Esophagus muscularis mucosa (tissue), 4 donors: ENCODE data around the gene SRGAP3. TPM values are rescaled to one million over a fixed set of nuclear protein-coding genes. Genes with fewer than 3 reads are reported as not detected.

ENCODE experiments used
- DNase-seq: peaks from one replicate; pipeline ENCODE4 v3.0.0-alpha.2; 2017; ENCODE audit errors: extremely low spot score
- H3K27ac ChIP-seq, 4 donors: fragments of 200-600 bp; sonication (generic); replicated peaks in 1 of 4; 1 replicate in 3 of 4; 2 replicates in 1 of 4; pipeline ENCODE4 v1.5.1; 2016 to 2019; ENCODE audit warnings: mild to moderate bottlenecking in 1 of 4
- H3K27me3 ChIP-seq, 4 donors: fragments of 200-600 bp; sonication (generic); one replicate each; pipeline versions ENCODE4 v1.5.1 to v1.6.0; 2016 to 2019
- H3K36me3 ChIP-seq, 4 donors: fragments of 200-600 bp; sonication (generic); one replicate each; pipeline ENCODE4 v1.5.1; 2016 to 2019
- H3K4me1 ChIP-seq, 4 donors: fragments of 200-600 bp; sonication (generic); one replicate each; pipeline ENCODE4 v1.5.1; 2016 to 2019
- H3K4me3 ChIP-seq, 4 donors: fragments of 200-600 bp; sonication (generic); 1 replicate in 2 of 4; 2 replicates in 2 of 4; pipeline ENCODE4 v1.5.1; 2016 to 2019; ENCODE audit warnings: mild to moderate bottlenecking in 4 of 4, moderate library complexity in 1 of 4
- H3K9me3 ChIP-seq, 4 donors: fragments of 200-600 bp; sonication (generic); 1 replicate in 3 of 4; 2 replicates in 1 of 4; pipeline ENCODE4 v1.5.1; 2016 to 2019
- EP300 ChIP-seq: sonication (generic); formaldehyde crosslinking; IDR thresholded peaks from one replicate; pipeline ENCODE4 v1.6.1; 2017; ENCODE audit warnings: antibody characterized with exemption
- POLR2A ChIP-seq: fragments of 450-650 bp; IDR thresholded peaks from one replicate; pipeline ENCODE4 v1.6.1; 2017; ENCODE audit warnings: antibody characterized with exemption, moderate library complexity, mild to moderate bottlenecking, low read depth
- POLR2AphosphoS5 ChIP-seq, 2 donors: sonication (generic); formaldehyde crosslinking; IDR thresholded peaks; one replicate each; pipeline ENCODE4 v1.6.1; 2017; ENCODE audit warnings: antibody characterized with exemption in 2 of 2
- WGBS: methylation state at CpG from one replicate; pipeline ENCODE4 v1.1.5; 2018; 5-methylcytosine and 5-hydroxymethylcytosine counted together
- intact Hi-C: fragments of 100-400 bp; cut with DNase I; formaldehyde crosslinking; loops from one replicate; pipeline ENCODE4 v1.15.1; 2023
- total RNA-seq, 4 donors: library from RNA; depleted of rRNA; stranded (reverse); fragments of >200 nt; gene quantifications; one replicate each; pipeline versions ENCODE4 v1.1.0 to v1.2.1, GENCODE V29; 2016
- TF ChIP-seq, protein P1 (sequence below), 3 experiments: fragments of 200-600 bp in 2 of 3; fragments of 450-650 bp in 1 of 3; sonication (generic) in 2 of 3; IDR thresholded peaks; one replicate each; pipeline ENCODE4 v1.5.1; 2017 to 2019; ENCODE audit warnings: antibody characterized with exemption in 3 of 3, mild to moderate bottlenecking in 2 of 3, moderate library complexity in 1 of 3

SRGAP3 gene
- total RNA-seq, 4 donors from 2014 or later: 2.4 to 8.6 (median 3.1) TPM

DNA sequence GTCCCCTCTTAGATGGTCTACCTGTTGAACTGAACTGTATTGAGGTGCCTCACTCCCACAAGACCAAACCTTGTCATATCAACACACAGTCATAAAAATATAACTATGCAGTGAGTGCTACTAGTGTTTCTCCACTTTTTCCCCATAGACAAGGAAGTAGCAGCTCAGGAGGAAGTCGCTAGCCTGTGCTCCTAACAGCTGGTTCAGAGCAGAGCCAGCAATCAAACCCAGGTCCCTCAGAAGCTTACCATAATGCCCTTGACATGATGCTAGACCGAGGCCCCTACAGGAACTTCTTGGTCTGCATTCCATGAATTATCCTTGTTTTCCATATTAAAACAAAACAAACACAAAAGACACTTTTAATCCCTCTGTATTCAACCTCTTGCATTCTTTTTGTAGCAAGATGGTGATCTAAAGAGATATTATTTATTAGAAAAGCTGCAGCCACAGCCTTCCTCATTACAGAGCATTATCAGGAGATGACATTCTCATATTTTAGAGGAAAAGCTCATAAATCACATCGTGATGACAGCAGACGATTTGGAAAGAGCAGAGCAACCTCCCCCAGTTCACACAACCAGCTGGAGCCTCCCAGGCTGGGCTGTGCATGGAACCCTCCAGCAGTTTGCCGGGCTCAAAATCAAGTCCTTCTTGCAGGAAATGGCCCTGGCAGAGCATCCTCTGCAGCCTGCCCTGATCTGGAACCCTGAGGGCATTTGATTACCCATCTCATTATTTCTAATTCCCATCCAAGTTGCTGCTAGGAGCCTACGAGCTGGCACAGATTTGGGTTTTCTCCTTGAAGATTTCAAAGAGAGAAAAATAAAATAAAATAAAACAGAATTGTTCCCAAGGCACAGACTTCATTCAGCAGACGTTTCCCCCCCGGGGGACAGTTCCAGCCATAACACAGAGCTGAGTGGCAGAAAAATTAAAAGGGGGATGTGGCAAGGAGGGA, 118.8 kb downstream of the SRGAP3 start:
- H3K27ac ChIP-seq: no peak overlapping the region
- whole genome bisulfite sequencing: 48% methylated on average over 8 of the region's 8 CpGs
- H3K9me3 ChIP-seq: no peaks in the 10 kb centered on the region
- no peaks in the 10 kb centered on the region for H3K36me3 ChIP-seq
- no peak for DNase-seq
- intact Hi-C loops: no loop called here
- peaks cover 0 to 9% (median under 1%) of the 10 kb centered on the region in 4 donors for H3K4me1 ChIP-seq
- TF ChIP-seq POLR2AphosphoS5 (IDR thresholded peaks at IDR 0.05) (no peak), EP300 (no peak), POLR2A (no peak)
- TF ChIP-seq, protein P1, sequence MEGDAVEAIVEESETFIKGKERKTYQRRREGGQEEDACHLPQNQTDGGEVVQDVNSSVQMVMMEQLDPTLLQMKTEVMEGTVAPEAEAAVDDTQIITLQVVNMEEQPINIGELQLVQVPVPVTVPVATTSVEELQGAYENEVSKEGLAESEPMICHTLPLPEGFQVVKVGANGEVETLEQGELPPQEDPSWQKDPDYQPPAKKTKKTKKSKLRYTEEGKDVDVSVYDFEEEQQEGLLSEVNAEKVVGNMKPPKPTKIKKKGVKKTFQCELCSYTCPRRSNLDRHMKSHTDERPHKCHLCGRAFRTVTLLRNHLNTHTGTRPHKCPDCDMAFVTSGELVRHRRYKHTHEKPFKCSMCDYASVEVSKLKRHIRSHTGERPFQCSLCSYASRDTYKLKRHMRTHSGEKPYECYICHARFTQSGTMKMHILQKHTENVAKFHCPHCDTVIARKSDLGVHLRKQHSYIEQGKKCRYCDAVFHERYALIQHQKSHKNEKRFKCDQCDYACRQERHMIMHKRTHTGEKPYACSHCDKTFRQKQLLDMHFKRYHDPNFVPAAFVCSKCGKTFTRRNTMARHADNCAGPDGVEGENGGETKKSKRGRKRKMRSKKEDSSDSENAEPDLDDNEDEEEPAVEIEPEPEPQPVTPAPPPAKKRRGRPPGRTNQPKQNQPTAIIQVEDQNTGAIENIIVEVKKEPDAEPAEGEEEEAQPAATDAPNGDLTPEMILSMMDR (IDR thresholded peaks at IDR 0.05): no peak
- no peak overlapping the region for H3K4me3 ChIP-seq
- H3K27me3 ChIP-seq: no peaks in the 10 kb centered on the region

DNA sequence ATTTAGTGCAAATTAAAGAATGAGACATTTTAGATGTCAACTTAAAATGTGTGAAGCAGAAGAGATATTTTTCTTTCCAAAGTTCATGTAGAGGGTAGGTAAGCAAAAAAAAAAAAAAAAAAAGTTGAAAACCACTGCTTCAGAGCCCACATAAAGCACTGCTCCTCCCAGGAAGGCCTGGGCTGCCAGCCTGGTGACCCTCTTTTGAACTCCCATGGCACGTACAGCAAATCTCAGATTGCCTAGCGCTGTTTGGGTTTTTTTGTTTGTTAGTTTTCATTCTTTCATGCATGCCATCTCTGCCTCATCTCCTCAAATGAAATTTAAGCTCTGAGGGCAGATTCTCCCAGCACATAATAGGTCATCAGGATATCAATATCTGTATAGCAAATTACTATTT, 120.1 kb downstream of the SRGAP3 start:
- Histone ChIP-seq H3K9me3 (no peaks in the 10 kb centered on the region), H3K36me3 (peaks cover 0 to 1% (median 0%) of the 10 kb centered on the region in 4 donors), H3K4me1 (peaks cover 0 to 9% (median 0%) of the 10 kb centered on the region in 4 donors), H3K27me3 (no peaks in the 10 kb centered on the region), H3K27ac (no peak overlapping the region), H3K4me3 (no peak overlapping the region)
- intact Hi-C loops: no loop called here
- no peak for DNase-seq
- TF ChIP-seq, protein P1 (IDR thresholded peaks at IDR 0.05): no peak
- no peak for TF ChIP-seq EP300
- TF ChIP-seq POLR2A: no peak
- TF ChIP-seq POLR2AphosphoS5 (IDR thresholded peaks at IDR 0.05): no peak
- WGBS: 73% methylated on average over 2 of the region's 2 CpGs

DNA sequence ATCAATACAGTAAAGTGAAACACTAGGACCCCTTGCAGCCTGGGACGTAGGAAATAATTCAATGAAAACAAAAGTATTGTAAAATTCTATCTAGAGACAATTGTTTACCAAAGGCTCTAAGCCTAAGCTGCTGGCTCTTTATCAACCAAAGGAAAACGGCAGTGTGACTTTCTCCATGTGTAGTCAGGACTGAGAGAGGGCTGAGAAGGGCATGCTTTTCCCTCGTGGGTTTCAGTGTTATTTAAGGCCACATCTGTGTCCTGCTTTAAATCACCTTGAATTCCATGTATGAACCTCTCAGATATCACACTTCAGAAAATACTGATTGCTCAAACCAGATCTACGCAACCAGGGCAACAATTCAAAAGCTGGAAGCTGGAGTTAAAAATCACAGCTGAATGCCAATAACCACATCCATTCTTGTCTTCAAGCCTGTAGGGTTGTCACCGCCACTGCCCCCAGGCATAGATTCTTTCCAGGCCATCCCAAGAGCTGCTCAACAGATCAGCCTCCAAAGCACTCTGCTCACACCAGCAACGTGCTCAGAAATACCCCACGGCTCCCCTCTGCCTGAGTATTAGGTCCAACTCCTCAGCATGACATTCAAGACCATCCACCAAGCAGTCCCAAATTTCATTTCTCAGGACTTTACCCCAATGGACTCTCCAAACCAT, 124.0 kb downstream of the SRGAP3 start:
- no peak for DNase-seq
- TF ChIP-seq, protein P1 (IDR thresholded peaks at IDR 0.05): no peak
- TF ChIP-seq POLR2AphosphoS5 (IDR thresholded peaks at IDR 0.05) (no peak), EP300 (no peak), POLR2A (no peak)
- H3K27me3 ChIP-seq: no peaks in the 10 kb centered on the region
- peaks cover 0 to 15% (median 0%) of the 10 kb centered on the region in 4 donors for H3K36me3 ChIP-seq
- H3K27ac ChIP-seq: no peak overlapping the region
- WGBS: 71% methylated on average over 6 of the region's 7 CpGs
- H3K4me1 ChIP-seq: peaks cover 0 to under 1% (median 0%) of the 10 kb centered on the region in 4 donors
- no peak overlapping the region for H3K4me3 ChIP-seq
- intact Hi-C loops: no loop called here
- H3K9me3 ChIP-seq: no peaks in the 10 kb centered on the region

DNA sequence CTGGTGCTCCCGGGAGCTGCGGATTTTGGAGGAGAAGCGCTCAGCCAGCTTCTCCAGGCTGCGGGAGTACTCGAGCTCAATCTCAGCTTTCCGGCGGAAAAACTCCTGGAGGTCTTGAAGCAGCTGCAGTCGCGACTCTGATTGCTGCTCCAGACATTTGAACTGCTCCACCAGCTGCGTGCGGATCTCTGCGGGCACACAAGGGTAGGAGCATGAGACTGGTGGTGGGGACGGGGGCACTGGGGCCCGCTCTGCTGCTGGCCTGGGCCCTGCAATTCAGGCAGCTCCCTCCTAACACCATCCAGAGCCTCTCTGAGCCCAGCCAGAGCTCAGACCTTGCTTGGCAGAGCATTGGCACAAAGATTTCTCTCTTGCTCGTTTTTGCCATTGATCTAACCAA, 124.7 kb downstream of the SRGAP3 start:
- intact Hi-C loops: no loop called here
- H3K4me1 ChIP-seq: no peaks in the 10 kb centered on the region
- H3K36me3 ChIP-seq: peaks cover 0 to 15% (median 0%) of the 10 kb centered on the region in 4 donors
- no peak overlapping the region for H3K4me3 ChIP-seq
- DNase-seq: no peak
- no peaks in the 10 kb centered on the region for H3K9me3 ChIP-seq
- no peak overlapping the region for H3K27ac ChIP-seq
- H3K27me3 ChIP-seq: no peaks in the 10 kb centered on the region
- WGBS: 91% methylated on average over 15 of the region's 15 CpGs
- TF ChIP-seq, protein P1 (IDR thresholded peaks at IDR 0.05): no peak
- TF ChIP-seq EP300: no peak
- TF ChIP-seq POLR2AphosphoS5 (IDR thresholded peaks at IDR 0.05): no peak
- no peak for TF ChIP-seq POLR2A
